Astrocyte (in vitro differentiated cells and primary cell): ENCODE results near the gene KCNMA1.

ENCODE experiments used
- EZH2 ChIP-seq: IDR thresholded peaks from 2 replicates; pipeline ENCODE4 v1.6.1; 2012; ENCODE audit warnings: mild to moderate bottlenecking, low read length, inconsistent platforms; ENCODE audit not compliant: insufficient read depth
- TF ChIP-seq, protein P1 (sequence below): IDR thresholded peaks from 2 replicates; pipeline ENCODE4 v1.5.1; 2011; ENCODE audit warnings: low read depth, mild to moderate bottlenecking, inconsistent platforms, low read length, moderate library complexity; ENCODE audit not compliant: insufficient read depth

- TF ChIP-seq, protein P1, sequence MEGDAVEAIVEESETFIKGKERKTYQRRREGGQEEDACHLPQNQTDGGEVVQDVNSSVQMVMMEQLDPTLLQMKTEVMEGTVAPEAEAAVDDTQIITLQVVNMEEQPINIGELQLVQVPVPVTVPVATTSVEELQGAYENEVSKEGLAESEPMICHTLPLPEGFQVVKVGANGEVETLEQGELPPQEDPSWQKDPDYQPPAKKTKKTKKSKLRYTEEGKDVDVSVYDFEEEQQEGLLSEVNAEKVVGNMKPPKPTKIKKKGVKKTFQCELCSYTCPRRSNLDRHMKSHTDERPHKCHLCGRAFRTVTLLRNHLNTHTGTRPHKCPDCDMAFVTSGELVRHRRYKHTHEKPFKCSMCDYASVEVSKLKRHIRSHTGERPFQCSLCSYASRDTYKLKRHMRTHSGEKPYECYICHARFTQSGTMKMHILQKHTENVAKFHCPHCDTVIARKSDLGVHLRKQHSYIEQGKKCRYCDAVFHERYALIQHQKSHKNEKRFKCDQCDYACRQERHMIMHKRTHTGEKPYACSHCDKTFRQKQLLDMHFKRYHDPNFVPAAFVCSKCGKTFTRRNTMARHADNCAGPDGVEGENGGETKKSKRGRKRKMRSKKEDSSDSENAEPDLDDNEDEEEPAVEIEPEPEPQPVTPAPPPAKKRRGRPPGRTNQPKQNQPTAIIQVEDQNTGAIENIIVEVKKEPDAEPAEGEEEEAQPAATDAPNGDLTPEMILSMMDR = no peak
- TF ChIP-seq EZH2 = no peak
These were observed 303.1 kb downstream of the KCNMA1 start for GRCh38 chr10:77334501-77334900.
